ENCODE data around the gene ADAT2.
"Not testable (repeated sequence)": the region's sequence is repeated elsewhere in the genome, so short reads cannot be mapped to it uniquely, and the experiment has no call there.

ADAT2 gene

DNA sequence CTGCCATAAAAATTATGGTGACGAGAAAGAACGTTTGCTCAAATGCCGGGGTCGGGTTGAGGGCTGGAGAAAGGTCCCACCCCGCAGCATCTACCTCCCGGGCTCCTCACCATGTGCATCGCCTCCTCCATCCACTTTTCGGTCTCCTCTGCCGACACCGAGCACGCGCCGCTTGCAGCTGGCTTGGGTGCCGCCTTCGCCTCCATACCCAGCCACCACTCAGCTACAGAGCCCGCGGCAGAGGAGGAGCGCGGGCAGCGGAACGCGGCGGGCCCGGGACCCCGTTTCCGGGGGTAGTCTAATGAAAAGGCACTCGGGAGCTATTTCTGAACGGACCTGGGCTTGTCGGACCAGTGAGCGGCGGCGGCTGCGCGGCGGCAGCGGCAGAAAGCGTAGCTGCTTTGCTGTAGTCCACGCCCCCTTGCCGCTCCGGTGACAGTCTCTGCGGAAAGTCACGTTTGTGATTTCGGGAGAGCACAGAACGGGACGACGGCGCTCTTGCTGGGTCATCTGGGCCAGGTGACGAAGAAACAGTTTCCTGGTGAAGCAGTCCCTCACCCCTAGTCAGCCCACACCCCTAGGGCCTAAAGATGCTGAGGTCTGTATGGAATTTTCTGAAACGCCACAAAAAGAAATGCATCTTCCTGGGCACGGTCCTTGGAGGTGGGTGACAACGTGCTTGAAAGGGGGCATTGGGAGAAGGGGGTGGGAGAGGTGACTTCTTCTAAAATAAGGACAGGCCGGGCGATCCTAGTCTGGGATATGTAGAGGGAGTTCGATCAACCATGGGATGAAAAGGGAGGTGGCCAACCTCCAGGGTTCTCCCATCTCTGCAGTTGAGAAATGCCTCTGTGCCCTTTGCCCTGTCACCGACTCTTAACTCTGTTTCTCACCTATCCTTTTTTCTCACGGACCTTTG is at the start of gene ADAT2, which contains the start of gene PEX3:
TSS of gene ADAT2 (minus strand) at position 243 of the 919 bp plus-strand sequence. CDS start at position 206, 37 bp downstream.
TSS of gene PEX3 (plus strand) at position 353 of the 919 bp plus-strand sequence. CDS start at position 591, 238 bp downstream.
- DNase-seq = peak; percentile 94

DNA sequence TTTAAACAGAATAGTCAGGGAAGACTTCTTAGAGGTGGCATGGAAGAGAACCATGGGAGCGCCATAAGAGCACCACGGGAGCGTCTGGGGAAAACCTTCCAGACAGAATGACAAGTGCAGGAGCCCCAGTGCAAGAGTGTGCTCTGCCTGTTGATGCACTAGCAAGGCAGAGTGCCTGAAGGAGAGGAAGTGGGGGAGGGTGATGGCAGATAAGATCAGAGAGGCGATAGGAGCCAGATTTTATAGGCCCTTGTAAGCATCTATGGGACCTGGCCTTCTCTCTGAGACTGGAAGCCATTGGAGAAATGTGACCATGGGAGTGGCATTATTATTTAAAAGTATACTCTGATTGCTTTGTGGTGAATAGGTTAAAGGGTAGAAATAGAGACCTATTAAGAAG is 47.9 kb upstream of the ADAT2 start:
- DNase-seq = peak; percentile 23

DNA sequence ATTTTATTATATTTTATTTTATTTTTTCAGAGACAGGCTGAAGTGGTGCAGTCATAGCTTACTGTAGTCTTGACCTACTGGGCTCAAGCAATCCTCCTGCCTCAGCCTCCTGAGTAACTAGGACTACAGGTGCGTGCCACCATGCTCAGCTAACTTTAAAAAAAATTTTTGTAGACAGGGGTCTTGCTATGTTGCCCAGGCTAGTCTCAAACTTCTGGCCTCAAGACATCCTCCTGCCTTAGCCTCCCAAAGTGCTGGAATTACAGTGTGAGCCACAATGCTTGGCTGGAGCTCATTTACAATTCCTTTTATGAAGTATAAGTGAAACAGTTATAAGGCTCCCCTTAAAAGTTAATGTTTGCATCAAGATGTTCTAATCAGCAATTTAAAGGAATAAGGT is 46.5 kb upstream of the ADAT2 start:
- no peak for DNase-seq

DNA sequence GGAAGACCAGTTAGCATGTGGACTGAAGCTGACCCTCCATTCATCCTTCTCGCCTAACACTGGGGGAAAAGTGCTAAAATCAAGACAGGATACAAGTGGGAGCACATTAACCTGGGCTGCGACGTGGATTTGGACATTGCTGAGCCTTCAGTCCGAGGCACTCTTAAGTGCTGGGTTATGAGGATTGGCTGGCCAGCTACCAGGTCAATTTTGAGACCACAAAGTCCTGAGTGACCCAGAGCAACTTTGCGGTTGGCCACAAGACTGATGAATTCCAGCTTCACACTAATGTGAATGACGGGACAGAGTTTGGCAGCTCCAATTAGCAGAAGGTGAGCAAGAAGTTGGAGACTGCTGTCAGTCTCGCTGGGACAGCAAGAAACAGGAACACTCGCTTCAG is 40.3 kb upstream of the ADAT2 start:
- DNase-seq = no peak

DNA sequence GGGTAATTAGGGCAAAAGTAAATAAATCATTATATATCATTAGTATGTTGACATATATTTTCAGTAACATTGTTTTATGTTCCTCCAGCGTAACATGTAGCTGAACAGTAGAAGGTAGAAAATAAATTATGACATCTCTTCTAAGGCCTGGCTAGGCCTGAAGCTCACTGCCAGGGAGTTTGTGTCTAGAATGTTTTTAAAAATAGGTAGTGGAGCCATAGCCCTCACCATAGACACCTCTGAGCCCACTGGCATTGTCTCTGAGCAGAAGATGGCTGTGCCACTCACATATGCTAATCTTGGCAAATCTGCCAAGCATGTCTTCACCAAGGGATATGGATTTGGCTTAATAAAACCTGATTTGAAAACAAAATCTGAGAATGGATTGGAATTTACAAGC is 39.7 kb upstream of the ADAT2 start:
- no peak for DNase-seq

DNA sequence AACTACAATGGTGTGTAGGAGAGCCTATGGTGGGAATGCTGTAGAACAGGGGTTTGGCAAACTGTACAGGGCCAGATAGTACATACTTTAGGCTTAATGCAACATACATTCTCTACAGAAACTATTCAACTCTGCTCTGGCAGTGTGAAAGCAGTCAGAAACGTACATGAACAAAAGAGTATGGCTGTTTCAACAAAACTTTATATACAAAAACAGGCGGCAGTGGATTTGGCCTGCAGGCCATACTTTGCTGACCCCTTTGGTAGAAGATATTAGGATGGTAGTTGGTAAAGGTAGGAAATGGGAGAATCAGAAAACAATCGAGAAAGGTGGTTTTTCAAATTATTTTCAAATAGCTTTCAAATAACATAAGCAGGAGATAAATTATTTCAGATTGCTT is 36.3 kb upstream of the ADAT2 start:
- DNase-seq = no peak

DNA sequence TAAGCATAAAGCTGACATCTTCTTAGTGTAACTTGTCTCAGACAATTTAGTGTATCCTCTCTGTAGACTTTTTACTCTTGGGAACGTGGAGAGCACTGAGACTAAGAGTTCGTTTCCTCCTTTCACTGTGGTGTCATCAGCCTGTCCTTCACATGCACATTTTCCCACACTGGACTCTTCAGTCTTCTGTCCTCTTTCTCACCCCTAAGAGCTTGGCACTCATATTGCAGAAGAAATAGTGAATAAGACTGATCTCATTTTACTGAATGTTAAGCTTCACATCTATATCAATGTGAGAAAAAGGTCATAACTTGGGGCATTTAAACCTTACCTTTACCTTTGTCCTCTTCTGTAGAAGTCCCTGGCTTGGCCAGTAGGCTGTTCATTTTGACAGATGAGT is 35.5 kb upstream of the ADAT2 start:
- DNase-seq = no peak

DNA sequence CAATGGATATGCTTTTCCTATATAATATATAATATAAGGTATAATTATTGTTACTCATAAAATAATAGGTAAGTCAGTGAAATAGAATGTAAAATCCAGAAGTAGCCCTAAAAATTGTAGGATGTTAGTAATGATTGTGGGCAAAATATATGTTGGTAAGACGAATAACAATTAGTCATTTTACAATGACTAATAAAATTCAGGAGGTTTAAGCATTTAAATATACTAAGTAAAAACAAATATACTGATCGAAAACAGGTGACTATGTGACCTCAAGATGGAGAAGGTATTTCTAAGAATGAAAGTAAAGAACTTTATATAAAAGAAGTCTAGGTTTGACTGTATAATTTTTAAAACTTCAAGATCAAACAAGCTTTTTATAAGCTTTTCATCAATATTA is 32.1 kb upstream of the ADAT2 start:
- no peak for DNase-seq

DNA sequence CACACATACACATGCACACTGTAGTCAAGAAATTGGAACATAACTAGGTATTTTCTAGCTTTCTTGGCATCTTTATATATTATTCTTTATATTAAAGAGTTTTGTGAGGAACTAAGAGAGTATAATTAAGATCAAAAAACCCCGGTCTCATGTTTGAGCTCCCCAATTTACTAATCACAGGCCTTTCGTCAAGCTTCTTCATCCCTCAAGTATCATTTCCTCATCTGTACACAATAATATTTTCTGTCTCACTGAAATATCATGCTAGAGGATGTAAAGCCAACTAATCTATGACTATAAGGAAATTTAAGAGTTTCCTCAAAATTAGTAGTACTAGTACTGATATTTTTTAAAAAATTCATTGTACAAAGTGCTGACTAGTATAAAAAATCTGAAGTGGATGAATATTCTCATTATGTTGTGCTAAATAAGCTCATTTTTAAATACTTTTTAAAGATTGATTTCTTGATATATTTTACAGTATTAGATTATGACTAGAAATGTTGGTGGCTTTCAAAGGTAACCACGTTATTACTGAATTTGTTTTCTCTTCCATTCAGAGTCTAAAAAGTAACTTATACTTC is 28.1 kb upstream of the ADAT2 start:
- DNase-seq = no peak

DNA sequence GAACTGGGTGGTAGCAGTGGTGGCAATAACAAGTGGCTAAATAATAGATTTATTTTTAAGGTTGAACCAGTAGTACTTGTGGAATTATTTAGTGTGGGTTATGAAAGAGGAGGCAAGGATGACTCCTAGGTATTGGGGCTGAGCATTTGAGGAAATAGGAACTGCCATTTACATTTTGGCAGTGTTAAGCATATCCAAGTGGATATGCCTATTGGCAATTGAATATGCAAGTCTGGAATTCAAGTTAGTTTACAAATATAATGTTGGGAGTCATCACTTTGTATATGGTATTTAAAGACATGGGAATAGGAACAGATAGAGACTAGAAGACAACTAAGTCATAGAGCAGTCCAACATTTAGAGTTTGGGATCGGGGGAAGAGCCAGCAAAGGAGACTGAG is 26.1 kb upstream of the ADAT2 start:
- DNase-seq = no peak

DNA sequence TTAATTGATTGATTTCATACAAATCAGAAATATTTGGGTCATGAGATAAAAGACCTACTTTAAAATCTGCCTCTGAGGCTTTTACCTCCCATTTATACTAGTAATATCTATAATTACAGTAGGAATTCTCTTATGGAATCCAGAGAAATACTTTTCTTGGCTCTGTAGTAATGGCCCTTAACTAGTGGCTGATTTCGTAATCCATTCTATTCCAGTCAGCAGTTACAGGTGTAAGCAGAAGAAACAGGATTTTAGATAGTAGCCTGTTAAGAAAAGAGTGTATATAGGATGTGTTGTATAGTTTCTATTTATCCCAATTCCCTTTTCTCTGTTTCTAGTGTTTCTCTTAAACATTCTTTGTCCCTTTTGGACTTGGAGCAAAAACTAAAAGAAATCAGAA is 21.3 kb upstream of the ADAT2 start:
- DNase-seq = no peak

DNA sequence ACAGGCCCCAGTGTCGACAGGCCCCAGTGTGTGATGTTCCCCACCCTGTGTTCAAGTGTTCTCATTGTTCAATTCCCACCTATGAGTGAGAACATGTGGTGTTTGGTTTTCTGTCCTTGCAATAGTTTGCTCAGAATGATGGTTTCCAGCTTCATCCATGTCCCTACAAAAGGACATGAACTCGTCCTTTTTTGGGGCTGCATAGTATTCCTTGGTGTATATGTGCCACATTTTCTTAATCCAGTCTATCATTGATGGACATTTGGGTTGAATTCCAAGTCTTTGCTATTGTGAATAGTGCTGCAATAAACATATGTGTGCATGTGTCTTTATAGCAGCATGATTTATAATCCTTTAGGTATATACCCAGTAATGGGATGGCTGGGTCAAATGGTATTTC is 18.3 kb upstream of the ADAT2 start:
- not testable (repeated sequence) for DNase-seq

DNA sequence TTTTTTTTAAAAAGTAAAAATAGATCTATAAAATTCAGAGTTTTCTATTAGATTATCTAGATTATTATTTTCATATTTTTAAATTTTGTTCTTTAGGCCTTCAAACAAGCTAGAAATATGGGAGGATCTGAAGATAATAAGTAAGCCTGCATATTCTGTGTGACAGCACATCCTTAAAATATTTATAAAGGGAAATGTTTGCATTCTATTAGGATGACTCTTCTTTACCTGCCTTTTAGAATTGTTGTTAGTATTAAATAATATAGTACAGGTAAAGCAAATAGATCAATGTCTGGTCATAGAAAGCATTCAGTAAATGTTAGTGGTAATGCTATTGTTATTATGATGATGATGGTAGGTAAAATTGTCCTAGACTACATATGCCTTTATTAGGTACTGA is 17.5 kb upstream of the ADAT2 start:
- no peak for DNase-seq

DNA sequence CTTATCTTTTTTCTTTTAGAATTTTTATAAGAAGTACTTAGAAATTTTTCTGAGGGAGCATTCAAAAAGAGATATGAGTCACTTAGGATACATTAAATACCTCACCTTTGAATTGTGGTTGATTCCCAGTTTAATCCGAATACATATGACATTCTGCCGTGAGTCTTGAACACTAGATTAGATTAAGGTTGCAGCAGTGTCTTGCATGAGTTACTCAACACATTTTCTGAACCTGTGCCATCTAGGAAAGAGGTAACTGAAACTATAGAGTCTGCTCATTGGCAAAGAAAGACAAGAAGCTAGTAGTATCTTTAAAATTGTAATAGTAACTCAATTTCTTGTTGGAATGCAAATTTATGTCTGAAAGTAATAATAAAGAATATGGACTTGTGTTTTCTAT is 15.1 kb upstream of the ADAT2 start:
- DNase-seq = no peak

DNA sequence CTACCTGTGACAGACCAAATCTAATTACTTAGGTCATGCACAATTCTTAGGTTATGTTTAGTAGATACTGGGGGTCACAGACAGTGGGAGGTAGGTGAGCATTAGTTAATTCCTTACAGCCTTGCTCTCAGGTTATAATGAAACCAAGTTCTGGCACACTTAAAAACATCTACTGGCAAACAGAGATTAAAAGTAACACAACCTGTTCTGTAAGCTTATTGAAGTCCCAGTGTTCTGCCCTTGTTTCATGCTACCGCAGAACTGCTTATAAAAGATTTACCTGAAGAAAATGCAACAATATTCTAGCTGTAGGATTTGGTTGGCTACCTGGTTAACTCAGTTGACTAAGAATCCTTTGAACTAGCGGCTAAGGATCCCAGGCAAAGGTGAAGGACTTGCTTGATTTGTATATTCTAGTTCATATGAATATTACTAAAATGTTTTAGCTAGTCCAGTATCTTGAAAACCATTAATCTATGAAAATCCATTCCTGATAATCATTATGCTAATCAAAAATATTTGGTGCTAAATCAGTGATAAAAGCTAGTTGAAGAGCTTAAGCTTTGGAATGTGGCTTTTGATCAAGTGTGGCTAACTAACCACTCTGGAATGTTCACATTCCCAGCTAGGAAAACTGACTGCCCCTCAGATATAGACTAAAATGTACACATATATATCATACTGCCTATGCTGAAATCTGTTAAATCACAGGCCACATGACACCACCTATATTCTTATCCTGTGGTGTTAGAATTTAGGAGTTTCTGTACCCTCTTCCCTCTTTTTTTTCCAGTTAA is 7.3 kb upstream of the ADAT2 start:
- no peak for DNase-seq

DNA sequence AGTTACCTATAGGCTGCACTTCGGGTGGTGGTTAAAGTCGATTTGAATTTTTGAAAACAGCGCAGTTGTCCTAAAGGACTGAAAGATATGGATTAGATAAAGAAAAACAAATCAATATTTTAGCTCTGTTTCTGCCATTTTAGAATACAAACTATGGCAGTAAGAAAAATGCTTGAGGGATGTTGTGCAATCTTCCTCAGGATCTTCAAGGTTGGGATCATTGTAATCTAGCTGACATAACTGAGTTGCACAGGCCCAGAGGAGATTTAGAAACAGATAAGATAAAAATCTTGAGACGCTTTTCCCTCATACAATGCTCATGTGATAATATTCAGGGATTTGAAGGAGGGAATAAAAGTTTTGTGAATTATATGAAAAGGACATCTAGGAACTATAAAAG is 1.0 kb upstream of the ADAT2 start:
- DNase-seq = no peak

DNA sequence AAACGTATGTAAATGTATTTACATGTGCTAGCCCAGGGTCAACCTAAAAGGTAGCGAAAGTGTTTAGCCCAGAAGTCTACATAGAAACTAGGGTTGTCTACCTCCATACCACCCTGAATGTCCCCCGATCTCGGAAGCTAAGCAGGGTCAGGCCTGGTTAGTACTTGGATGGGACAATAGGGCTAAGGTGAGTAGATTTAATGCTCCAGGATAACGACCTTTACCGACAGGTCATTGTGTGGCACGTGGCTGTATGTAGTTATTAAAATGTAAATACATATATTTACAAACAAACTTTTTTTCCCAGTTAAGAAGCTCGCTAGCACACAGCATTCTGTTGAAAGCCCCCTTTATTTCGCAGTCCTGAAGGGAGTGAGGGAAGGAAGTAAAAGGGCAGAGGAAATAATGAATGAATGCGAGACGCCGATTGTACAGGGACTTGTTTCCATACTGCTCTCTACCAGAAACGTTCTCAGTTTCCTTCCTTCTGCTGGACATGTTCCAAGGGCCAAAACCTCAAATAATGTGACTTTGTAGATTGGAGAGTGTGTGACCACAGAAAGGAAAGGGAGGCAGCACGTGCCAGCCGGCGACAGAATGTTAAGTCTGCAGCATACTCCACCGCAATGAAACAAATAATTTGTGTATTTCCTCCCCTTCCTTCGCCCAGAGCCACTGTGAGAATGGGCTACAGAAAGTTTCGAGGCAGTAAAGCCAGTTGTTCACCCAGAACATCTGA is 612 bp downstream of the ADAT2 start:
- peak; percentile 76 for DNase-seq

DNA sequence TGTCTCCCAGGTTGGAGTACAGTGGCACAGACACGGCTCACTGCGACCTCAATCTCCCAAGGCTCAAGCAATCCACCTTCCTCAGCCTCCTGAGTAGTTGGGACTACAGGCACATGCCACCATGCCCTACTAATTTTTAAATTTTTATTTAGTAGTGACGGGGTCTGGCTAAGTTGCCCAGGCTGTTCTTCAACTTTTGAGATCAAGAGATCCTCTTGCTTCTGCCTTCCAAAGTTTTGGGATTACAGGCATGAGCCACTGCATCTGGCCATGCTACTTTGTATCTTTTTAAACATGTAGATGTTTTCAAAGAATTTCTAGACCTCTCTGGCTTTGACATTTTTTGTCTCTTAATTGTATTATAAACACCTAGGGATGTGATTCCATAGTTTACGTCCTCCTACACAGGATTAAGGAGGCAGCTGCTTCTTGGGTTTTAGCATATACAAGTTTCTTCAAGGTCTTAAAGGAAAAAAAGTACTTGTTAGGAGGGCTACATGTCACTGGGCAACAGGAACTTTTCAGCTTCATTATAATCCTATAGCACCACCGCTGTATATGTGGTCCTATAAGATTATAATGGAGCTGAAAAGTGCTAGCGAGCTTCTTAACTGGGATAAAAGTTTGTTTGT is 1.3 kb downstream of the ADAT2 start:
- no peak for DNase-seq

DNA sequence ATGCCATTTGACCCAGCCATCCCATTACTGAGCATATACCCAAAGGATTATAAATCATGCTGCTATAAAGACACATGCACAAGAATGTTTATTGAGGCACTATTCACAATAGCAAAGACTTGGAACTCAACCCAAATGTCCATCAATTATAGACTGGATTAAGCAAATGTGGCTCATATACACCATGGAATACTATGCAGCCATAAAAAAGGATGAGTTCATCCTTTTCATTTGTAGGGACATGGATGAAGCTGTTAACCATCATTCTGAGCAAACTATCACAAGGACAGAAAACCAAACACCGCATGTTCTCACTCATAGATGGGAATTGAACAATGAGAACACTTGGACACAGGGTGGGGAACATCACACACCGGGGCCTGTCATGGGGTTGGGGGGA is 2.6 kb downstream of the ADAT2 start:
- DNase-seq = not testable (repeated sequence)

DNA sequence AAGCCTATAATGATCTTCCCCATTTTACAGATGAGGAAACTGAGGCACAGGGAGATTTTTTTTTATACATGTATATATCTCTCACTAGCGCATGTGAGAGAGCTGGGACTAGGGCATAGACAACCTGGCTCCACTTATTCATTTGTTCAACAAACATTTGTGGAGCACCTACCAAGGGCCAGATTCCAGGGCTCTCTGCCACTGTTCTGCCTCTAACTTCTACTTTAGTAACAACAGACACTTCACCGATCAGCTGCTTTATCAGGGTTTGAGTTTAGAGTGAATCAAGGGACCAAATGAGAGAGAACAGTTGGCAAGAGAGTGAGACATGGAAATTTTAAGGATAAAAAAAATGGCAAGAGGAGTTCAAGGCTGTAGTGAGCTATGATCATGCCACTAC is 7.4 kb downstream of the ADAT2 start:
- no peak for DNase-seq

DNA sequence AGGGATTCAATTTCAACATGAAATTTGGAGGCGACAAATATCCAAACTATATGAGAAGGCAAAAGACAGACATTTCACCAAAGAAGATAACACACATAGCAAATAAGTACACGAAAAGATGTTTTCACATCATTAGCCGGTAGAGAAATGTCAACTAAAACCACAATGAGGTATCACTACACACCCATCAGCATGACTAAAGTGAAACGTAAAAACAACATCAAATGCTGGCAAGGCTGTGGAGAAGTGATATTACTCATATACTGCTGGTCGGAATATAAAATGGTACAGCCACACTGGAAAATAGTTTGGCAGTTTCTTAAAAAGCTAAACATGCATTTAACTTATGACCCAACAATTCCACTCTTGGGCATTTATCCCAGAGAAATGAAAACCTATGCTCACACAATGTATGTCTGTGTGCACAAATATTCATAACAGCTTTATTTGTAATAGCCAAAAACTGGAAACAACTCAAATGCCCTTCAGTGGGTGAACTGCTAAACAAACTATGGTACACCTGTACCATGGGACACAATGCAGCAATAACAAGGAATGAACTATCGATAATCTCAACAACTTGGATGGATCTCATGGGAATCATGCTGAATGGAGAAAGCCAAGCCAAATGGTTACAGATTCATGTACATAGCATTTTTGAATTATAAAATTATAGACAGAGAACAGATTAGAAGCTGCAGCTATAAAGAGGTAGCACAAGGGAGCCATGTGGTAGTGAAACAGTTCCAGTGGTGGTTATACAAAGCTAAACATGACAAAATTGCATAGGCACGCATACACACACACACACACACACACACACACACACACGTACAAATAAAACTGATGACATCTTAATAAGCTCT is 8.6 kb downstream of the ADAT2 start:
- peak; percentile 13 for DNase-seq

Data from CD4-positive, alpha-beta T cell treated with Interleukin-21 for 1 hour (primary cell).